Neuron (in vitro differentiated cells): ENCODE data around the gene CORO2B.
"Not testable (repeated sequence)": the region's sequence is repeated elsewhere in the genome, so short reads cannot be mapped to it uniquely, and the experiment has no call there.

ENCODE experiments used
- H2AFZ ChIP-seq: one replicate; pipeline ENCODE4 v1.6.1; 2013; ENCODE audit warnings: low read depth, mild to moderate bottlenecking, inconsistent platforms, low read length, moderate library complexity
- H3K27me3 ChIP-seq: one replicate; pipeline ENCODE4 v1.6.1; 2013; ENCODE audit warnings: low read length; ENCODE audit not compliant: insufficient read depth
- H3K36me3 ChIP-seq: one replicate; pipeline ENCODE4 v1.6.1; 2013; ENCODE audit warnings: low read length; ENCODE audit not compliant: insufficient read depth
- H3K4me1 ChIP-seq: one replicate; pipeline ENCODE4 v1.6.1; 2013; ENCODE audit warnings: low read length; ENCODE audit not compliant: insufficient read depth
- H3K4me3 ChIP-seq: 2 replicates; pipeline ENCODE4 v1.5.1; 2013; ENCODE audit warnings: mild to moderate bottlenecking, low read length, moderate library complexity
- H3K9me3 ChIP-seq: one replicate; pipeline ENCODE4 v1.6.1; 2013; ENCODE audit warnings: low read length

The CORO2B gene

DNA sequence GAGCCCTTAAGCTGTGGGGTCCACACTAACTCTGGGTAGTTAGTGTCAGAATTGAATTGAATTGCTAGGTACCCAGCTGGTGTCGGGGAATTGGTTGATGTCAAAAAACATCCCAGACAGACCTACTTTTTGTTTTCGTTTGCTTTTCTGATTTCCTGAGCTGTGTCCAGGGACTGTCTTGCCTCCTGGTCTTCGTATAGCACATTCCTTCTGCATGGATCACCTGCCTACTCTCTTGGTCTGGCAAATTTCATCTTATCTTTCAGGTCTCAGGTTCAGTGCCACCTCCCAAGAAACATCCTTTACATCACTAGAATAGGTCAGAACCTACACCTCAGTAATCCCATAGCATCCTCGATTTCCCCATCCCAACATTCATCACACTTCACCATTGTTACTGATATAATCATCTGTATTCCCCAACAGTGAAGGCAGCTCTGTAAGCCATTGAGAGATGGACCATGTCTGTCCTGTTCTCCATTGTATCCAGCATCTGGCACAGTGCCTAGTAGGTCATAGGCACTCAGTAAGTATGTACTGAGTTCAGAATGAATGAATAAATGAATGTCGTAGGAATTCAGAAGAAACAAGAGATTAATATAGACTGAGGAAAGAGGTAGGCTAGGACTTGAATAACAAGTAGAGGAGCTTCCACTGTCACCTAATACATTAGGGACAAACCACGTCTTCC, 160.7 kb downstream of the CORO2B start:
- H3K4me3 ChIP-seq, result no peak overlapping the region
- no peaks in the 10 kb centered on the region for H3K36me3 ChIP-seq
- H3K27me3 ChIP-seq, result no peaks in the 10 kb centered on the region
- no peak overlapping the region for H2AFZ ChIP-seq
- no peaks in the 10 kb centered on the region for H3K4me1 ChIP-seq
- no peaks in the 10 kb centered on the region for H3K9me3 ChIP-seq

DNA sequence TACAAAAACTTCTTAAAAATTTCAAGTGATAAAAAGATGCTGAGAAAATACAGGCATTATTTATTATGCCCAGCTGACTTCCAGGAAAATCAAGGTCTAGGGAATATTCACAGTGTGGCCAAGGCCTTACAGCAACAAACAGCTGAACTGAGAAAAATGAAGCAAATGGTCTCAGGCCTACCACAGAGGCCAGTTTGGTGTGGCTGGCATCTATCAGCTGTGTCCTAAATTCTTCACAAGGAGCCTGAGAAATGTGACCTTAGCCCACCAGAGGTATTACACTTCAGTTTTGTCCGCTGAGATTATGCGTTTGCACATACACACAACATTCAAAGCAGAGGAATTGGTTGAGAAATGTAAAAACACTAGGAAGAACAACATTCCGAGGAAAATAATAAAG, 164.5 kb downstream of the CORO2B start:
- no peak overlapping the region for H2AFZ ChIP-seq
- no peak overlapping the region for H3K4me3 ChIP-seq
- no peaks in the 10 kb centered on the region for H3K36me3 ChIP-seq
- H3K27me3 ChIP-seq, result no peaks in the 10 kb centered on the region
- no peaks in the 10 kb centered on the region for H3K4me1 ChIP-seq
- no peaks in the 10 kb centered on the region for H3K9me3 ChIP-seq

DNA sequence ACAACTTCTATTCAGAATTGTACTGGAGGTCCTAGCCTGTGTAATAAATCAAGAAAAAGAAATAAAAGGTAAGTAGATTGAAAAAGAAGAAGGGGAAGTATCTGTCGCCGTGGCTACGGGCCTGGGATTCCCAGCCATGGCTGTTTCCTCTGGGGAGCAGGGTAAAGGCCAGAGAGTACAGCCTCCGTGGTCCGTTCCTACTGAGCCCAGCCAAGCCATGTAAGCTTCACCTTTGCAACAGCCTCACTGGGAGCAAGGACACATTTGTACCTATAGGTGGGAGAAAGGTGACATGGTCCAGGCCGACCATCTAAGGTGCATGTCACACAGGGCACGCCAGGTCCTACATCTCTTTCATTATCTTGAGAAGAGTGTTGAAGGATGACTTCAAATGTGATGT, 170.6 kb downstream of the CORO2B start:
- Histone ChIP-seq H3K27me3 (no peaks in the 10 kb centered on the region), H2AFZ (no peak overlapping the region), H3K36me3 (no peaks in the 10 kb centered on the region), H3K4me1 (no peaks in the 10 kb centered on the region), H3K9me3 (no peaks in the 10 kb centered on the region), H3K4me3 (no peak overlapping the region)

DNA sequence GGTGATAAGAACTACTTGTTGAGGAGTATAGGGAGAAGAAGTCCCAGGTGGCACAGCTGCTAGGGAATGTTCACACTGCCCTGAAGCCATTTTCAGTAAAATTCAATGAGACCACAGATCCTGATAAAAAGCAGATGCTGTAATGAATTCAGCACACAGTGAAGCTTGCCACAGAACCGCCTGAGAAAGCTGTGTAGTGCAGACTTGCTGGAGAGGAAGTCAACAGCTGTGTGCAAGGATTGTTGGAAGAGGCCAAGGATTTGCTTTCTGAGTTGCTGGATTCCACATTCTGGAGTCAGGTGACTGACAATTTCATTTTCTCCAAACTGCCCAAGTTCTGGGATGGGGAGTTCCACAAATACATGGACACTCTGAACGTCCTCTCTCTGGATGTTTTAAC, 171.0 kb downstream of the CORO2B start:
- no peaks in the 10 kb centered on the region for H3K27me3 ChIP-seq
- no peak overlapping the region for H2AFZ ChIP-seq
- no peaks in the 10 kb centered on the region for H3K4me1 ChIP-seq
- no peak overlapping the region for H3K4me3 ChIP-seq
- H3K9me3 ChIP-seq, result no peaks in the 10 kb centered on the region
- H3K36me3 ChIP-seq, result no peaks in the 10 kb centered on the region

DNA sequence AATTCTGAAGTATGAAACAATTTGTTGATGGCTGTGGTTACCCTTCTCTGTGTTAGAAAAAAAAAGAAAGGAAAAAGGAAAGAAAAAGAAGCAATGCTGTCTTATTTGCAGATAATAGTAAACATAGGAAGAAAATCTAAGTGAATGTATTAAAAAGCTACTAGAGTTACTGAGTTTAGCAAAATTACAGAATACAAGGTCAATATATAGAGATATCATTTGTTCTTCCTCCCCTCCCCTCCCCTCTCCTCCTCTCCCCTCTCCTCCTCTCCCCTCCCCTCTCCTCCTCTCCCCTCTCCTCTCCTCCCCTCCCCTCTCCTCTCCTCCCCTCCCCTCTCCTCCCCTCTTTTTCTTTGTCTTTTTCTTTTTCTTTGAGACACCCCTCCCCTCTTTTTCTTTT, 172.8 kb downstream of the CORO2B start:
- no peak overlapping the region for H2AFZ ChIP-seq
- no peaks in the 10 kb centered on the region for H3K4me1 ChIP-seq
- H3K9me3 ChIP-seq, result no peaks in the 10 kb centered on the region
- H3K27me3 ChIP-seq, result no peaks in the 10 kb centered on the region
- H3K4me3 ChIP-seq, result no peak overlapping the region
- H3K36me3 ChIP-seq, result no peaks in the 10 kb centered on the region

DNA sequence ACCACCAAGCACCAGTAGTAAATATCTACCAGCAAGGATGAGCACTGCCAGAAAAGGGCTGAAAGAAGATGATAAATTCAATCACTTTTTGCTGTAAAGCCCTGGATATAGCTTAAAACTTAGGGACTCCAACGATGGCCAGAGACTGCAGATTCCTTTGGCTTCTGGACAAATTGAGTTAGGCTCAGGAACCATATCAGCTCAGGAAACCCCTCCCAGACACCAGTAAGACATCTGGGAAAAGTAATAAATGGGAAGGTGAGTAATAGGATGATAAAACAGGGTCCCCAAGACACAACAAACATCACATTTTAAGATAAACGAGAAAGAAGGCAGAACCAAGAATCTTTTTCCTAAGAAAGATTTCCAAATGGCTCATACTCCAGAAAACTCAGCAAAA, 176.9 kb downstream of the CORO2B start:
- Histone ChIP-seq H3K36me3 (no peaks in the 10 kb centered on the region), H3K4me1 (no peaks in the 10 kb centered on the region), H3K27me3 (no peaks in the 10 kb centered on the region), H3K9me3 (no peaks in the 10 kb centered on the region), H3K4me3 (no peak overlapping the region), H2AFZ (no peak overlapping the region)

DNA sequence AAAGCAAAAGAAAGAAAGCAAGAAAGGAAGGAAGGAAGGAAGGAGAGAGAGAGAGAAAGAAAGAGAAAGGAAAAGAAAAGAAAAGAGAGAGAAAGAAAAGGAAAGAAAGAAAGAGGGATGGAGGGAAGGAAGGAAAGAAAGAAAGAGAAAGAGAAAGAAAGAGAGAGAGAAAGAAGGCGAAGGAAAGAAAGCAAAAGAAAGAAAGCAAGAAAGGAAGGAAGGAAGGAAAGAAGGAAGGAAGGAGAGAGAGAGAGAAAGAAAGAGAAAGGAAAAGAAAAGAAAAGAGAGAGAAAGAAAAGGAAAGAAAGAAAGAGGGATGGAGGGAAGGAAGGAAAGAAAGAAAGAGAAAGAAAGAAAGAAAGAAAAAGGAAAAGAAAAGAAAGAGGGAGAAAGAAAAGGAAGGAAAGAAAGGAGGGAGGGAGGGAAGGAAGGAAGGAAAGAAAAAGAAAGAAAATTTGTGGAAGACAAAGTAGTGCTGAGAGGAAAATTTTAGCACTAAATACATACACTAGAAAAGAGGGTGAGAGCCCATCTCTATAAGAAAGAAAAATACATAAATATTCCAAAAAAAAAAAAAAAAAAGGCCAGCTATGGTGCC, 181.3 kb downstream of the CORO2B start:
- H3K4me1 ChIP-seq, H3K36me3 ChIP-seq, H3K9me3 ChIP-seq, H3K4me3 ChIP-seq, H3K27me3 ChIP-seq, H2AFZ ChIP-seq: not testable (repeated sequence)

DNA sequence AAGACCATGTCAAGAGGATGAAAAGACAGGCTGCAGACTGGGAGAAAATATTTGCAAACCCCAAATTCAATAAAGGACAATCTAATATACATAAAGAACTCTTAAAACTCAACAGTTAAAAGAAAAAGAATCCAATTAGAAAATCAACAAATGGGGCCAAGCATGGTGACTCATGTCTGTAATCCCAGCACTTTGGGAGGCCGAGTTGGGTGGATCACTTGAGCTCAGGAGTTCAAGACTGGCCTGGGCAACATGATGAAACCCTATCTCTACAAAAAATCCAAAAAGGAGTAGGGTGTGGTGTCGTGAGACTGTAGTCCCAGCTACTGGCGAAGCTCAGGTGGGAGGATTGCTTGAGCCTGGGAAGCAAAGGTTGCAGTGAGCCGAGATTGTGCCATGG, 184.3 kb downstream of the CORO2B start:
- no peak overlapping the region for H2AFZ ChIP-seq
- no peak overlapping the region for H3K4me3 ChIP-seq
- H3K4me1 ChIP-seq, result no peaks in the 10 kb centered on the region
- no peaks in the 10 kb centered on the region for H3K9me3 ChIP-seq
- H3K36me3 ChIP-seq, result no peaks in the 10 kb centered on the region
- H3K27me3 ChIP-seq, result no peaks in the 10 kb centered on the region

DNA sequence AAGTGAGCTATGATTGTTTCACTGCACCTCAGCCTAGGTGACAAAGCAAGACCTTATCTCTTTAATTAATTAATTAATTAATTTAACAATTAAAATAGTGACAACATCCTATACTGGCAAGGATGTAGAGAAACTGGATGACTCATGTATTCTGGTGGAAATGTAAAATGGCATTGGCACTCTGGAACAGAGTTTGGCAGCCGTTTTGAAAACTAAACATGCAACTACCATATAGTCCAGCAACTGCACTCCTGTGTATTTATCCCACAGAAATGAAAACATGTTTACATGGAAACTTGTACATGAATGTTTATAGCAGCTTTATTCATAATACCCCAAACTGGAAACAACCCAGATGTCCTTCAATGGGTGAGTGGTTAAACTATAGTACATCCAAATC, 185.3 kb downstream of the CORO2B start:
- Histone ChIP-seq H3K4me3 (no peak overlapping the region), H3K4me1 (no peaks in the 10 kb centered on the region), H3K9me3 (no peaks in the 10 kb centered on the region), H3K27me3 (no peaks in the 10 kb centered on the region), H2AFZ (no peak overlapping the region), H3K36me3 (no peaks in the 10 kb centered on the region)

DNA sequence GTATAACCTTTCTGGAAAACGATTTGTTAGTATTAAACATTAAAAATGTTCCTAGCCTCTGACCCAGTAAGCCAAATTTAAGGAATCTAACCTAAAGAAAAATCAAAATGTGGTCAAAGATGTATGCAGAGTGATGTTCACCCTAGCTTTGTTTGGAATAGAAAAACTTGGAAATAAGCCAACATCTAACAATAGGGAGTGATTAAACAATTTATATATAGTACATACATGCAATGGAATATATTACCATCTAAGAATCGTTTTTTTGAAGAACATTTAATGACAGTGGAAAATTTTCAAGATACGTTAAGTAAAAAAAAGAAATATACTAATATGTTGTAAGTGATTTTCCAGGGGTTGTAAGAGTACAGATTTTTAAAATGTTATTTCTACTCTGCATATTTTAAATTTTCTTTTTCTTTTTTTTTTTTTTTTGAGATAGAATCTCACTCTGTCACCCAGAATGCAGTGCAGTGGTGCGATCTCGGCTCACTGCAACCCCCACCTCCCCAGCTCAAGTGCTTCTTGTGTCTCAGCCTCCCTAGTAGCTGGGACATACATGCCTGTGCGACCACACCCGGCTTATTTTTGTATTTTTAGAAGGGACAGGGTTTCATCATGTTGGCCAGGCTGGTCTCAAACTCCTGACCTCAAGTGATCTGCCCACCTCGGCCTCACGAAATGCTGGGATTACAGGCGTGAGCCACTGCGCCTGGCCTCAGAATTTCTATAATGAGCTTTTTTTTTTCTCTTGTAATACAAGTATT, 187.0 kb downstream of the CORO2B start:
- Histone ChIP-seq H2AFZ (no peak overlapping the region), H3K27me3 (no peaks in the 10 kb centered on the region), H3K9me3 (no peaks in the 10 kb centered on the region), H3K4me3 (no peak overlapping the region), H3K4me1 (no peaks in the 10 kb centered on the region), H3K36me3 (no peaks in the 10 kb centered on the region)

DNA sequence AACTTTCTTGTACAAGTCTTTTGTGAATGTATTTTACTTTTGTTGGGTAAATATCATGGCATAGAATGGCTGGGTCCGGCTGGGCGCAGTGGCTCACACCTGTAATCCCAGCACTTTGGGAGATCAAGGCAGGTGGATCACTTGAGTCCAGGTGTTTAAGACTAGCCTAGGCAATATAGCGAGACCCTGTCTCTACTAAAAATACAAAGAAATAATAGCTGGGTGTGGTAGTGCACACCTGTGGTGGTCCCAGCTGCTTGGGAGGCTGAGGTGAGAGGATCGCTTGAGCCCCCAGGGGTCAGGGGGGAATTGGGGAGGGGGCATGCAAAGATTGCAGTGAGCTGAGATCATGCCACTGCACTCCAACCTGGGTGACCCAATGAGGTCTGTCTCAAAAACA, 189.0 kb downstream of the CORO2B start:
- Histone ChIP-seq H3K4me3 (no peak overlapping the region), H2AFZ (no peak overlapping the region), H3K4me1 (no peaks in the 10 kb centered on the region)

DNA sequence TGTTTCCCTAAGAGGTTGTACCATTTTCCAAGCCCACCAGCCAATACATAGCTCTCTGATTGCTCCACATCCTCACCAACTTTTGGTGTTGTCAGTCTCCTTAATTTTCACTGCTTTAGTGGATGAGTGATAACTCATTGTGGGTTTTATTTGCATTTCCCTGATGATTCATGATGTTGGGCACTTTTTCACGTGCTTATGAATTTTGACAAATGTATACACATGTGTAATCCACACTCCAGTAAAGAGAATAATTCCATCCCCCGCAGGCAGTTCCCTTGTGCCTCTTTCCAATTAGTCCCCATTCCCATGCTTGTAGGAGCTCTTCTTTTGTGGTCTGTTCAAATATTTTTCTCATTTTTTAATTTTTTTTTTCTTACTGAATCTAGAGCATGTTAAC, 189.5 kb downstream of the CORO2B start:
- Histone ChIP-seq H2AFZ (no peak overlapping the region), H3K9me3 (no peaks in the 10 kb centered on the region), H3K27me3 (no peaks in the 10 kb centered on the region), H3K4me3 (no peak overlapping the region), H3K4me1 (no peaks in the 10 kb centered on the region), H3K36me3 (no peaks in the 10 kb centered on the region)

More for the DNA sequence above, 189.0 kb downstream of the CORO2B start:
- H3K27me3 ChIP-seq, result no peaks in the 10 kb centered on the region
- no peaks in the 10 kb centered on the region for H3K9me3 ChIP-seq
- no peaks in the 10 kb centered on the region for H3K36me3 ChIP-seq

DNA sequence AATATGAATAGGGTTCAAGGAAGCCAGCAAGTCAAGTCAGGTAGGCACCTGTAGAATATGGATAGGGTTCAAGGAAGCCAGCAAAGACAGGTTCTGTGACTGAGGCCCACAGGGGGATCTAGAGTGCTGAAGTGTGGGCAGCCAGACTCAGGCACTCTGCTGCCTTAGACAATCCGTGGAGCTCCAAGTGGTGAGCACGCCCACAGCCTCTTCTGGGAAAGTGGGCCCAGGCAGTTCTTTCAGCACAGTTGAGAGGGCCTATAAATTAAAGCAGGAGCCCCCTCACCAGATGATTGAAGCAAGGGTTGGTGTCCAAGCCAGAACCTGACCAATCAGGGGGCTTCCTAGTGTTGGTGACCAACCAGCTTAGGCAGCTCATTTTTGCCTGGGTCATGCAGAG, 190.9 kb downstream of the CORO2B start:
- no peak overlapping the region for H2AFZ ChIP-seq
- no peaks in the 10 kb centered on the region for H3K27me3 ChIP-seq
- H3K4me3 ChIP-seq, result no peak overlapping the region
- H3K36me3 ChIP-seq, result no peaks in the 10 kb centered on the region
- H3K4me1 ChIP-seq, result no peaks in the 10 kb centered on the region
- no peaks in the 10 kb centered on the region for H3K9me3 ChIP-seq
